Measurements from ENCODE around the gene TMEM72. TPM values are rescaled to one million over a fixed set of nuclear protein-coding genes. Genes with fewer than 3 reads are reported as not detected.

The TMEM72 gene
- total RNA-seq, 1 experiment from 2014 or later = not detected

DNA sequence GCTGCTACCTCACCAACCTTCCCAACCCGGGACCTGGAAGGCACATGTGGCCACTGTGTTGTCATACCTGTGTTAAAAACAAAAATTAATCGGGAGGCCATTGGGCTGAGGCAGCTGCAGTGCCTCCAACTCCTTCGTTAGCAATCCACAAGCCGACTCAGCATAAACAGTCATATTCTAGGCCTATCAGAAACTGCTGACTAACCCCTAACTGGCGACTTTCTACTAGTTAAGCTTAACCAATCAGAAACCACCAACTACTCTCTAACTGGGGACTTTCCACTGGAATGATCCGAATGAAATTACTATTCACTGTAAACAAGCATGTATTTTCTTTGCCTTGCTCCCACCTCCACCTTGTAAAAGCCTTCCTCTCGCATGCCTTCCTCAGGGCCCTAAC lies 14.1 kb upstream of the TMEM72 start:
- H4K5ac ChIP-seq (ENCODE audit: insufficient read length, low read depth, low read length) = no peak overlapping the region
- H3K14ac ChIP-seq (ENCODE audit: insufficient read depth, low read length) = no peak overlapping the region

More for the DNA sequence above, 14.1 kb upstream of the TMEM72 start:
- Mint-ChIP-seq H3K4me1 (peaks cover 20 to 26% of the 10 kb centered on the region in 2 experiments), H3K9me3 (peaks cover 14 to 15% of the 10 kb centered on the region in 2 experiments), H3K27ac (no peak overlapping the region), H3K36me3 (ENCODE audit: insufficient read depth in 1 of 3, low read depth in 3 of 3) (peaks cover 3 to 9% (median 4%) of the 10 kb centered on the region in 3 experiments; a peak in 3 of 7 replicates), H3K4me3 (no peak overlapping the region), H3K27me3 (ENCODE audit: low read depth) (no peaks in the 10 kb centered on the region; the same call in none of the 2 replicates)
- no peak overlapping the region for H2BK120ac ChIP-seq (ENCODE audit: low read depth, low read length, poor library complexity, severe bottlenecking)
- no peak overlapping the region for H3K18ac ChIP-seq (ENCODE audit: insufficient read length, low read depth, low read length)
- no peak overlapping the region for H3K56ac ChIP-seq (ENCODE audit: insufficient read length, low read depth, low read length)
- no peak overlapping the region for H3K4me2 ChIP-seq (ENCODE audit: insufficient read depth, insufficient read length, low read length)
- no peak overlapping the region for H4K91ac ChIP-seq (ENCODE audit: insufficient read length, low read depth, low read length)
- no peaks in the 10 kb centered on the region for H4K20me1 ChIP-seq (ENCODE audit: control insufficient read depth, insufficient read depth, insufficient read length)
- no peak overlapping the region for H3T11ph ChIP-seq (ENCODE audit: low read length)
- peaks cover 4% of the 10 kb centered on the region; the same call in 1 of the 2 replicates for H3K4me1 ChIP-seq (ENCODE audit: insufficient read depth, low read length)
- H2BK15ac ChIP-seq (ENCODE audit: low read depth, low read length) = no peak overlapping the region
- no peaks in the 10 kb centered on the region for H3K9me3 ChIP-seq (ENCODE audit: control insufficient read depth, low read depth, low read length)
- no peak overlapping the region for H2BK5ac ChIP-seq (ENCODE audit: insufficient read length, low read length)
- H2BK12ac ChIP-seq (ENCODE audit: insufficient read length, low read depth, low read length) = no peak overlapping the region
- H2BK20ac ChIP-seq (ENCODE audit: low read depth, low read length, poor library complexity, severe bottlenecking) = no peak overlapping the region
- H3K27me3 ChIP-seq (ENCODE audit: insufficient read depth, low read length) = no peaks in the 10 kb centered on the region
- H3K9ac ChIP-seq (ENCODE audit: extremely low read depth, insufficient read length, low read length) = no peak overlapping the region
- H3K23ac ChIP-seq (ENCODE audit: insufficient read length, low read depth, low read length) = no peak overlapping the region
- H3K79me1 ChIP-seq (ENCODE audit: insufficient read depth, low read depth, low read length, poor library complexity, severe bottlenecking) = no peaks in the 10 kb centered on the region
- no peak overlapping the region for H2AK5ac ChIP-seq (ENCODE audit: insufficient read length, low read length)
- no CpG with 5 or more reads among the region's 7 CpGs for WGBS (ENCODE audit: extremely low coverage, insufficient read length, low lambda C conversion rate)
- H3K79me2 ChIP-seq (ENCODE audit: insufficient read depth, low read length) = no peaks in the 10 kb centered on the region
- H3K23me2 ChIP-seq (ENCODE audit: insufficient read length, low read depth, low read length, poor library complexity, severe bottlenecking) = no peaks in the 10 kb centered on the region
- H4K8ac ChIP-seq (replicated peaks; ENCODE audit: insufficient read length, low read depth, low read length) = no peak overlapping the region
- no peak overlapping the region for H2AFZ ChIP-seq (ENCODE audit: low read length)
- H3K27ac ChIP-seq (ENCODE audit: insufficient read length, low read depth, low read length) = no peak overlapping the region
- no peak overlapping the region for H3K4ac ChIP-seq (ENCODE audit: low read depth, low read length)
- no peak for DNase-seq
- TF ChIP-seq, protein P1, sequence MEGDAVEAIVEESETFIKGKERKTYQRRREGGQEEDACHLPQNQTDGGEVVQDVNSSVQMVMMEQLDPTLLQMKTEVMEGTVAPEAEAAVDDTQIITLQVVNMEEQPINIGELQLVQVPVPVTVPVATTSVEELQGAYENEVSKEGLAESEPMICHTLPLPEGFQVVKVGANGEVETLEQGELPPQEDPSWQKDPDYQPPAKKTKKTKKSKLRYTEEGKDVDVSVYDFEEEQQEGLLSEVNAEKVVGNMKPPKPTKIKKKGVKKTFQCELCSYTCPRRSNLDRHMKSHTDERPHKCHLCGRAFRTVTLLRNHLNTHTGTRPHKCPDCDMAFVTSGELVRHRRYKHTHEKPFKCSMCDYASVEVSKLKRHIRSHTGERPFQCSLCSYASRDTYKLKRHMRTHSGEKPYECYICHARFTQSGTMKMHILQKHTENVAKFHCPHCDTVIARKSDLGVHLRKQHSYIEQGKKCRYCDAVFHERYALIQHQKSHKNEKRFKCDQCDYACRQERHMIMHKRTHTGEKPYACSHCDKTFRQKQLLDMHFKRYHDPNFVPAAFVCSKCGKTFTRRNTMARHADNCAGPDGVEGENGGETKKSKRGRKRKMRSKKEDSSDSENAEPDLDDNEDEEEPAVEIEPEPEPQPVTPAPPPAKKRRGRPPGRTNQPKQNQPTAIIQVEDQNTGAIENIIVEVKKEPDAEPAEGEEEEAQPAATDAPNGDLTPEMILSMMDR (conservative IDR thresholded peaks at IDR 0.05) = no peak

Measured in H9 (cell line).